T-helper 1 cell (primary cell): ENCODE results near the gene CREM.
"Not testable (repeated sequence)": the region's sequence is repeated elsewhere in the genome, so short reads cannot be mapped to it uniquely, and the experiment has no call there.

ENCODE experiments used
- DNase-seq, 5 donors: peaks; one replicate each; pipeline ENCODE4 v3.0.0-alpha.2; 2012 to 2020

The CREM gene

DNA sequence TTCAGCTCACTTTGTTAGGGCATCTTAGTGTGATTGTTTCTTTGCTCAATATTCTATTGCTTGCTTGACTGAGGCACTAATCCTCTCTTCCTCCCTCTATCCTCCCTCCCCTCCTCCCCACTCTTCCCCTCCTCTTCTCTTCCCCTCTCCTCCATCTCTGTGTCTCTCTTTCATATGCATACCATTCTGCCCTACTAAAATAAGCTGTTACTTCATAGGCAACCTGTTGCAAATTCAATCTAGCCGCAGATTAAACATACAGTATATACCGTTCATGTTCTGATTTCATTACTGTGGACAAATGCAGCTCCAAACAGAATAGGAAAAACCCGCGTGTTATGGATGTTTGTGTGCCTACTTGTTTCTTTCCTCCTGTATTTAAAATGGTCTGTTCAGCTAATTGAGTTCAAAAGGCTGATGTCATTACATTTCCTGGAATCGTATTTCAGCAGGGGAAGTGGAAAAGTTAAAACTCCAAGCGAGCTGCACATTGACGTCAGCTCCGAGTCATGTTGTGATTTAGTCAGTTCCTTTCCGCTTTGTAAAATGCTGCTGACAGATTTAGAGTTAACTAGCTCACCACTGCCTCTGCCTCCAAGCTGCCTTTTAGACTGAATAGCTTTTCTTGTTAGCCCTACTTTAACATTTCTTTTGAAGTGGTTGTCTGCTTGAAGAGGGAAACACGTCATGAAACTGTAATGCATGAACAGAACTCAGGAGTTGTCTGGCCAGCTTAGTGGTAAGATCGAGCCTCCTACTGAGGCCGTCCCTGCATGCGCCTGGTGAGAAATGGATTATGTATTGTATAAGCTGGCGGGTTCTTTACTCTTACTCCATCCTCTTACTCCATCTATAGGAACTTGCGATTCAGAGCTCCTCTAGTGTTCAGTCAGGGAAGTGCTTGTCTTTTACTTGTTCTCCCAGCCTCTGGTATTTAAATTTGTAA lies 69.0 kb downstream of the CREM start:
- DNase-seq = peak; percentile 61 to 98 (median 78)

DNA sequence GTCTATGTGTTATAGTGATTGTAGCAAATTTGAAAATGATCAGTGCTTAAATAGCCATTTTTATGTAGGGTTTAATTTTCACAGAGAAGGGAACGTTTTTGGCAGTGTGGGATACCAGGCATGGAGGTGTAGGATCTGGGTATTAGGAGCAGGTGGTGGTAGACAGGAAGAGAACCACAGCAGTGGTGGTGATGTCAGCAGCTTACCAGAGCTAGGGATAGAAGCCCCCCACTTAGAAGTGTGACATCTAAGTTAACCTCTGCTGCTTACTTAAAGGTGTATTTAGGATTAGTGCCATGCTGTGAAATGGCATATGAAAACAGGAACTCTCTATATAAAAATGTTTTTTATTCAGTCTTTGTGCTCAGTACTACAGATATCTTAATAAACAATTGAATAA lies 73.8 kb downstream of the CREM start:
- DNase-seq = no peak

- DNase-seq = no peak
Observed at GRCh38 chr10:35201234-35201633, 74.6 kb downstream of the CREM start.

GRCh38 chr10:35202050-35202449 lies 75.4 kb downstream of the CREM start:
- DNase-seq = no peak

DNA sequence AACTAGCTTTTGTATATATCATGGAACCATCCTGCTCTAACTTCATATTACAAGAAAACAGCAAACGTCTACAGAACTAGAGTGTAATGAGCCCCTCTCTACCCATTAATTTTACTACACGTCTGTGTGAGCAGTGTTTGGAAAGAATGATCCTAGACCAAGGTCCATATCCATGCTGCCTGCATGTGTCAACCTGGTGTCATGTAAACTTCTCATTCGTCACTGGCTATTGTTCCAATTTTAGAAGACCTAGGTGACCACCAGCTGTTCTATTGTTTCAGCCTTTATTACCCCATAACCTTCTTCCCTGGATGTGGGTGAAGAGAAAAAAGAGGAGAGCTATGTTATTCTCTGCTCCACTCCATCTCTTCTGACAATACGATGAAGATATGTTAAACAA lies 77.1 kb downstream of the CREM start:
- no peak for DNase-seq

DNA sequence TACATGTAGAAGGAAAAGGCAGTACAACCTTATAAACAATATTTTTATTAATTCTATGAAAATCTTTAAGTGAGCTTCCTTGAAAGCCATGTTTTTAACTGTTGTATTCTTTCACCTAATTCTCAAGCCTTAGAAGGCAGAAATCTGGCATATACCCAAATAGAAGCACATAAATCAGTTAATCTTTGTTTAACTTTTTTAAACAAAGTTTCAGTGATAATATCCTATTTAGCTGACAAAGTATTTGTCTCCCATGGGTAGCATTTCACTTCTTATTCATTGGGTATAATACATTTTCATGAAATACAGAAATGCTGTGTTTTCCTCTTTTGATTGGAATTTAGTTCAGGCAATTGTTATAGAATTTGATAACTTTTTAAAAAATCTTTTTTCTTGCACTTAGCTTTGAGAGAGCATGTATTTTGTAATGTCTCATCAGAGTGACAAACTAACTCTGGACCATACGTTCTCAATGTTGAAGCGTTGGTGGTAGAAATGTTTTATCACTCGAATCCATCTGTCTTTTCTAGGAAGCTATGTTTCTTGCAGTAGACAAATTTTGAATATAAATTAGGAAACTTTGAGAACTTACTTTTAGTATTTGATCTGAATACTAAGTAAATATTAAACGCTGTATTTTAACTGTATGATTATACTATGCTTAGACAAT lies 78.1 kb downstream of the CREM start:
- no peak for DNase-seq

DNA sequence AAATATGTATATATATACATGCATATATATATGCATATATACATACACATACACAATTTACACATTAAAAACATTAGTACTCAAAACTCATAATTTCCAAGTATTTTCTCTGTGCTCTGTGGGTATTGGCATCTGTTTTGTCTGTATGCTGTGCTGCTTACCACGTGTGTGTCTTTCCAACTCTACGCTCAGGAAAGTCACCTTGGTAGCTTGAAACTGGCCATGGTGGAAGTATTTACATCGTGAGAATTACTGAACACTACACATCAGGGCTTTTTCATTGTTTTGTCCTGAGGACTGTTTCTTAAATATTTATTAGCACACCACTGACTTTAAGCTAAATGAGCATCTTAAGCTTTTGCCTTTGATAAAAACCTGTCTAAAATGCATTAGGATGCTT lies 79.6 kb downstream of the CREM start:
- no peak for DNase-seq

DNA sequence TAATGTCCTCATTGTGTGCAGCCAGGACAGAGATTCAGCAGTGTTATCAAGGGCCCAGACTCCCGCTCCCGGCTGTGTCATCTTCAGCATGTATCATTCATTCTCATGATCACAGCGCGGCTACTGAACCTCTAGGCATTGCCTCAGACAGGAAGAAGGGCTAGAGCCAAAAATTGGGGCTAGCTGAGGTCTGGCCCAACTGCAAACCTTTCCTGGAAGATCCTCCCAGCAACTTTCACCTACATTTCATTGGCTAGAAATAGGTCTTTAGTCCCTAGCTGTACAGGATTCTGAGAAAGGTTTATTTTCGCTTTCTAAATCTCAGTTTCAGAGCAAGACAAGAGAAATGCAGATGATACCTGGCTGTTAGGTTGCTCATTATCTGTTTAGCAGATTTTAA lies 81.9 kb downstream of the CREM start:
- DNase-seq = peak in 1 of 5 donors; percentile 94

DNA sequence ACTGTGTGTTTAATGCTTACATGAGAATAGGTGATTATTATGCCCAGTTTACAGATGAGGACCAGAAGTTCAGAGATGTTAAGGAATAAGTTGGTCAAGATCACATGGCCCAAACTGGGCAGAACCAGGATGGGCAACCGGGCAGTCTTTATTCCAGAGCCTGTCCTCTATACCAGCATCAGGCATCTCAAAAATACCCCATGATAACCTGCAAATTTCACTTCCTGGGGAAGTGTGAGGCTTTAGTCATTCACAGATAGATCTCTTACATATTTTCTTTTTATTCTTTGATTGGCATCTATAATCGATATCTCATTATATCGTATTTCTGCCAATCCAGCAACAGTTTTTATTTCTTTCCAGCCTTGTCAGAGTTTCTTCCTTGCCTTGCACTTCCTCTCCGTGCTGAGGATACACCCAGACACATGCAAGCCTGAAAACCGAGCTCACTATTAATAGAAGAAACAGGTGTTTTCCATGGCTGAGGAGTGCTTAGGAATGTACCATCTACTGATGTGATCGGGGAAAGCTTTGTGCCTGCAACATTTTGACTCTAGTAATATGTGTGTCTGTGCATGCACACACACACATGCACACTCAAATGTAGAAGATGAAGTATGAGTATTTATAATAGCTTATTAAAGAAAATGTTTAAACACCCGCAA lies 82.4 kb downstream of the CREM start:
- no peak for DNase-seq

GRCh38 chr10:35210961-35211360 lies 84.3 kb downstream of the CREM start:
- no peak for DNase-seq

DNA sequence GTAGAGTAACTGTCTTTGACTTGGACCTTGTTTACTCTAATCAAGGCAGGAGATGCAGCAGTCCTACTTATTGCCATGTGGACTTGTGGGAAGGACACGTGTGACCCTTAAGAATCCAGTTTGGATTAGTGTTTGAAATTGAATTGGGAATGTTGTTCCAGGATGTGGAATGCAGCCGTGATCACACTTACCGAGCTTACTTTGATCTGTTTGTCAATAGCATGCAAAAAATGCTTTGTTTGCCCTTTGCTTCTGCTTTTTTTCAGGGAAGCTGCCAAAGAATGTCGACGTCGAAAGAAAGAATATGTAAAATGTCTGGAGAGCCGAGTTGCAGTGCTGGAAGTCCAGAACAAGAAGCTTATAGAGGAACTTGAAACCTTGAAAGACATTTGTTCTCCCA lies 84.7 kb downstream of the CREM start:
- DNase-seq = no peak

- DNase-seq = no peak
Observed at GRCh38 chr10:35212856-35213255, 86.2 kb downstream of the CREM start.

DNA sequence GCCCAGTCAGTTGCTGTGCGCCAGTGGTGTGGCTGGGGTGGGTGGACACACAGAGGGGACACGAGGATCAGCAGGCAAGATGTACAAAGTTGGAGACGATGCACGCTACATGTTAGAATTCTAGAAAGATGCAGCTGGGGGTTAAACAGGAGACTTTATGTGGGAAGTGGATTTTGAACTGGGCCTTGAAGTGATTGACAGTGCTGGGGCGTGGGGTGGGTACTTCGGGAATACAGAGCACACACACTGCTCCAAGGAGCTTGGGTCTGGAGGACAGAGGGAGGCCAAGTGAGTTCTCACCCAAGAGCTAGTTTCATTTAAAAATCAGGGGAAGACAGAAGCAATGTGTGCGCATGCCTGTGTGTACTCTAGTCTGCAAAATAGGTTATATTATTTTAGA lies 87.1 kb downstream of the CREM start:
- DNase-seq = no peak

DNA sequence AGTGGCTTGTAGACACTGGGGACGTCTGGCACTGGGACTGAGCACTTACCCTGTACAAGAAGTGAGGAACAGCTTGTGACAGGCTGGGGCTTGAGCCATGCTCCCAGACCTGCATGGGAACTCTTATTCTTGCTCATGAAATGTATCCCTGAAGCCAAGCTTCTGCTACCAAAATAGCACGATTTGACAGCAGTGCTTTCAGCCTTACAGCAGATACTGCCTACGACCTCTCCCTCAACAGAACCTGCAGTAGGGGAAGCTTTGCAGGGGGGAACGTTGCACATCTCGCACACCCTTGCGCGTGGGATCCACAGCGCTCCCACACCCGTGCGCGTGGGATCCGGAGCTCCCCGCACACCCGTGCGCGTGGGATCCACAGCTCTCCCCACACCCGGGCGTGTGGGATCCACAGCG lies 88.0 kb downstream of the CREM start:
- DNase-seq = no peak

- no peak for DNase-seq
Observed at GRCh38 chr10:35215107-35215506, 88.5 kb downstream of the CREM start.

DNA sequence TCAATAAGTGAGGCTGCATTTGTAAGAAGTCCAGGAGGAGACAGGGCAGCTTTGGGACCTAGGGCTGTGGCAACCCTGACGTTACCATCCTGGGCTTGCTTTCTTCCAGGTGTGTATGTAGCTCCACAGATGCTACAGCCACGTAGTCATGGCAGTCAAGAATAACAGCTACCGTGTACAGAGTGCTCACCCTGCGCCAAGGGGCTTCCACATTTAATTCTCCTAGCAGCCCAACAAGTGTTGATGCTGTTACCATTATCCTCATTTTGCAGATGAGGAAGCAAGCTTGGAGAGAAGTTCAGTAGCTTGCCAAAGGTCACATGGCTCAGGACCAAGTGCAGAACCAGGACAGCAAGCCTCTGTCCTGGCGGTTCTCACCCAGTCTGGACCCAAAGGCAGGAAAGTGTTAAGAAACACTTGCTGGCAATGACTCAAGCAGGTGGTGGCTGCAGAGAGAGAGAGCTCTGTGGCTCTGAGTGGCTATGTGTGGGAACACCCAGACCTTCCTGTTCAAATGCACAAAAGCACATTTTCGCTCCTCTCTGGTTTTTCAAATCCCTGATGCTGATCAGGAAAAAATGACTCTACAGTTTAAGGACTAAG lies 89.8 kb downstream of the CREM start:
- DNase-seq = peak in 1 of 5 donors; percentile 52

DNA sequence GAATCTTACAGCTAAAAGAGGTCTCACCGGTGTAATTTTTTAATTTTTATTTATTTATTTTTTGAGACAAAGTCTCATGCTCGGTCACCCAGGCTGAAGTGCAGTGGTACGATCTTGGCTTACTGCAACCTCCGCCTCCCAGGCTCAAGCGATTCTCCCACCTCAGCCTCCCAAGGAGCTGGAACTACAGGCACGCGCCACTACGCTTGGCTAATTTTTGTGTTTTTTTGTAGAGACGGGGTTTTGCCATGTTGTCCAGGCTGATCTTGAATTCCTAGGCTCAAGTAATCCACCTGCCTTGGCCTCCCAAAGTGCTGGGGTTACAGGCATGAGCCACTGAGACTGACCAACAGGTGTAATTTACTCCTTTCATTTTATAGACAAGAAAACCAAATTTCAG lies 90.3 kb downstream of the CREM start:
- not testable (repeated sequence) for DNase-seq

- DNase-seq = no peak
Observed at GRCh38 chr10:35217455-35217854, 90.8 kb downstream of the CREM start.

GRCh38 chr10:35218339-35218955 lies 91.8 kb downstream of the CREM start:
- DNase-seq = peak; percentile 52 to 89 (median 74)

GRCh38 chr10:35219292-35219691 lies 92.6 kb downstream of the CREM start:
- DNase-seq = peak in 1 of 5 donors; percentile 61

DNA sequence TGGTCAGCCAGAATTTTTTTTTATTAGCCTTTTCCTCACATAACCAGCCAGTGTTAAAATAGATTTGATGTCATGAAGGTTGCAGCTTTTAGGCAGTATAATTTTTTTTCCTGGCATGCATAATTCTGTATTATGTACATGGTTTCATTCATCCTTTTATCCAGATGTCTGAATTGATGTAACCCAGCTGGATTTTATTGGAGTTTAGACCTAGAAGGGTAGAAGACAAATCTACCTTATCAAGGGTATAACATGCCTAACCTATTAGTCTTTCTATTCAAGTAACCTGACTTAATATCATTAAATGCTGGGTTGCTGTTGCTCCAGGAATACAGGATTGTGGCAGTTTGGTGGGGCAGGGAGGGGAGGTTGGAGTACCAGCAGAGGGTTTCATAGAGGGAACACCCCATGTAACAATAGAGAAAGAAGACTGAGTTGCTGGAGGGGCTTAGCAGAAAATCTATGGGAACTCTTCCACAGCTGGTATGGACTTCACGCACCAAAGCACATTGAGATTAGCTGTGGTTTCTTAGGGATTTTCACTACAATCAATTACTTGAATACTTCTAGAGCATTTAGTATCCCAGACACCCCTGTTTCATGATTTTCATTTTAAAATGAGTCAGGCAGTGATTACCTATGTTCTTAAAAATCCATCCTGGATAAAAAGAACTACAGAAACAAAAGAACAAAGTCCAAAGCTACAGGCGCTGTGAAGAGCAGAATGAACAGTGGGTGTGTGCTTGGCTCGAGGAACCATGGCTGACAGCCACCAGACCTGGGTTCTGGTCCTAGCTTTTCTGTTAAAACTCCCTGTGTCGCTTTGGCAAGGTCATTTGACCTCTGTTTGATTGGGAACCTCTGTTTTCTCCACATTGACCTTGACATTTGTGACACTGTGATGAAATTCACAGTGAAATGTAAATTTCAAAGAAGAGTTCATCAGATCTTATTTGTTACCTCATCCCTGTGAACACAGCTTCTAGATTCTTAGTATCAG lies 93.5 kb downstream of the CREM start:
- DNase-seq = no peak
